Activated CD4-positive, alpha-beta T cell treated with anti-CD3 and anti-CD28 coated beads, Interleukin-2, Interleukin-6, amounts not matched to agents 100 ng/mL and 50 ng/mL, durations not matched to agents 16 hours and 8 hours (primary cell): ENCODE data around the gene MAN1C1.

ENCODE experiments used
- DNase-seq: peaks from one replicate; pipeline ENCODE4 v3.0.0-alpha.2; 2020

MAN1C1 gene

DNA sequence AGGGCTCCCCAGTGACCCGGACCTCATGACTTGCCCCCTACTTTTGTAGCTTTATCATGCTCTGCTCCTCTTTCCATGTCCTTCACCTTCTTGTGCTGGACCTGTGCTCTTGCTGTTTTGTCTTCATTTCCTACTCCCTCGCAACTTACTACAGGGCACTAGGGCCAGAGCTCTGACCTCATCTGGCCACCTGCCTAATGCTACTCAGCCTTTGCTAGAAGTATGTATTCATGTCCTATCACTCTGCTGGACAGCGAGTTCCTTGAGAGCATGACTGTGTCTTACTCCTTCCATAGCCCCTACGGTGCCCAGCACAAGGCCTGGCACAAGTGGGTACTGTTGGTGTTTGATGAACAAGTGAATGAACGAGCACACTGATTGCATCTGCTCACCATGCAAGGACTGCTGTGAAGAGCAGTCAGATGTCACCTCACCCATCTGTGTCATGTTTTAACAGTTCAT is 205.1 kb downstream of the MAN1C1 start:
- DNase-seq = no peak

DNA sequence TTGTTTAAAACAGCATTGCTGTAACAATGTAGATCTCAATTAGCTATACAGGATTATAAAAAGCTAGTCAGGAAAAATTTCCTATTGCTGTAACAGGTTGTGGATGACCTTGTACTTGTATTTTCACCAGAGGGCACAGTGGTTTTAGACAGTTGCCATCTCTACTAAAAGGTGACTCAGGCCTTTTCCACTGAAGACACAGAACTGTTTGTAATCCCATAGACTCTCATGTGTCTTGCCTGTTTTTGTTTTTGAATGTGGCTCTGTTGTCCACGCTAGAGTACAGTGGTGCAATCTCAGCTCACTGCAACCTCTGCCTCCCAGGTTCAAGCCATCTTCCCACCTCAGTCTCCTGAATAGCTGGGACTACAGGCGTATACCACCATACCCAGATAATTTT is 209.0 kb downstream of the MAN1C1 start:
- DNase-seq = no peak

DNA sequence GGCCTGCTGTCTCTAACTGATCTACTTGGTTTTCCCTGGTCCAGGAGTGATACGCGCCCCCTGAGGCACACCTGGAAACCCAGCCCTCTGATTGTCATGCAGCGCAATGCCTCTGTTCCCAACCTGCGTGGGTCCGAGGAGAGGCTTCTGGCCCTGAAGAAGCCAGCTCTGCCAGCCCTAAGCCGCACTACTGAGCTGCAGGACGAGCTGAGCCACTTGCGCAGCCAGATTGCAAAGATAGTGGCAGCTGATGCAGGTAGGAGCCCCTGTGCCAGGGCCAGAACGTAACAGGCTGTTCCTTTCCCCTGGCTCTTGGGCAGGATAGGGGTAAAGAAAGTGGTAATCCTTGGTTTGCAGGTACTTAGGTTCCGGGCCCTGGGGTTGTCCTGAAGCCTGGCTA is 210.0 kb downstream of the MAN1C1 start:
- no peak for DNase-seq

DNA sequence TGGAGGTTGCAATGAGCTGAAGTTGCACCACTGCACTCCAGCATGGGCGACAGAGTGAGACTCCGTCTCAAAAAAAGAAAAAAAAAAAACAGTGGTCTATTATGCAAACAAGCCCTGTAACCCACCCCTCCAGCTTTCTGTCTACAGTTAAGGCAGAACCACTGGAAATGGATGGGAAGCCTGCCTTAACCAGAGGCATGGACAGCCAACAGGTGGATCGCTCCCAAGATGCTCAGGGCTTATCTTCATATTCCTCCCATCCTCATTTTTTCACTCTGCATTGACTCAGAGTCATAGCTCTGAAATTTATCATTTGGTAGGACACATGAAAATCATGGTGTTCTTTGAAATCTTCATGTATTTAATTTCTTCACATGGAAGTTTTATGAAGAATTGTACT is 211.9 kb downstream of the MAN1C1 start:
- DNase-seq = no peak

DNA sequence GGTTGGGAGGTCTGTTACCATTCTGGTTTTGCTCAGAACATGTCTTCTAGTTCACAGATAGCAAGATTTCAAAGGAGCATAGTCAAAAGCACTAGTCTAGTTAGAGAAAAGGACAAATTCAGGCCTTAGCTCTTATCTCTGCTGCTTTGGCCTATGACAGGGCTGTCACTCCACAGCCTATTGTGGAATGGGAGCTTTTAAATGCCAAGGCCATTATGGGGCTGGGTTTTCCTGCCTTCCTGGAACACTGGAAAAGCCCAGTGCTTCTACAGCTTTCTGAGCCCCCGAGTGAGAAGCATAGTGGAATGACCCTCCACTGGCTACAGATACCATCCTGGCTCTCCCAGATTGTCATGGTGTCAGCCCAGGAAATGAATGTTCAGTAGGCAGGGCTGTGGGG is 212.5 kb downstream of the MAN1C1 start:
- no peak for DNase-seq

DNA sequence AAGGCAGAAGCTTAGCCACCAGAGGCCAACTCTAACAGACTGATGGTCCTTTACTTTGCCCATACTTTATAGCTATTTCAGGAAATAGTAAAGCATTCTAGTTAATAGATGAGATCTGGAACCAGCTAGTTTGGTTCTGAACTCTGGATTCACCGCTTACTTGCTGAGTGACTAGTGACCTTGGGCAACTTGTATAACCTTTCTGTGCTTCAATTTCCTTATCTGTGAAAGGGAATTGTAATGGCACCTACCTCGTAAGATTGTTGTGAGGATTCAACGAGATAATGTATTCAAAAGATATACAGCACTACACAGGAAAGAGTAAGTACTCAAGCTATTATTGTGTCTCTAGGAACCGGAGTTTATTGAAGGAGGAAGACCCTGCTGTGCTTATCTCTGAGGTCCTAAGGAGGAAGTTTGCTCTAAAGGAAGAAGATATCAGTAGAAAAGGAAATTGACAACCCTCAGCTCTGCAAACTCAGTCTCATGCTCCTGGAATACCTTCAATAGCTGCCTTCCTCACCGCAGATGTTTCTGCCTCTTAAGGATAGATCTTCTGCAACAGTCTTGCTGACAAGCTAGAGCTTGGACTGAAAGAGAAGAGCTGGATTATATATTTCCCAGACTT is 215.1 kb downstream of the MAN1C1 start:
- no peak for DNase-seq

DNA sequence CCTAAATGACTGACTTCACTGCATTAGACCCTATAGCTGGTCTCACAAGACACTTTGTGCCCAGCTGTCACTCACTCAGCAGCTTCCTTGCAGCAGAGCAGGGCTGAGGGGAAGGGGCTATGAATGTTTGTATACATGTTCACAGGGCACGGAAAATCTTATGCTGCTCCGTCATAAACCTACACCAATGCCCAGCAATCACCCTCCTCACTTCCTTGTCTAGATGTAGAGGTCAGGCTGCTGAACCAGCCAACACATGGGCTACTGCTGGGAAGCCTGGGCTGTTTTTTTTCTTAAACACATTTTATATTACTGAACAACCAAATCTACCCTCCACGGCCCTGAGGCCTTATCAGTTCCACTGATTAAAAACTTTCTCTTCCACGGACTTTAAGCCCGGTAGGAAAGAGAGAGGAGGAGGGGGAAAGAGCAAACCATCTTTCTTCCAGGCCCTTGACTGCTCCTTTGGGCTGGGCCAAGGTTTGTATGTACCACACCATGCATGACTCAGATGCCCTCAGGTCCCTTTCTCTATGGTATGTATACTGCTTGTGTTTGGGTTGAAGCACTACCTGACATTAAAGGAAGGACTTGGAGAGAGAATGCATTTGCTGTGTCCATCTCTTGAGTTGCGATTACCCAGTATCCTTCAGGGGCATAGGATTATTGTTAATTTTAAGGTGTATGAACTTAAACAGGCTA is 215.9 kb downstream of the MAN1C1 start:
- no peak for DNase-seq

DNA sequence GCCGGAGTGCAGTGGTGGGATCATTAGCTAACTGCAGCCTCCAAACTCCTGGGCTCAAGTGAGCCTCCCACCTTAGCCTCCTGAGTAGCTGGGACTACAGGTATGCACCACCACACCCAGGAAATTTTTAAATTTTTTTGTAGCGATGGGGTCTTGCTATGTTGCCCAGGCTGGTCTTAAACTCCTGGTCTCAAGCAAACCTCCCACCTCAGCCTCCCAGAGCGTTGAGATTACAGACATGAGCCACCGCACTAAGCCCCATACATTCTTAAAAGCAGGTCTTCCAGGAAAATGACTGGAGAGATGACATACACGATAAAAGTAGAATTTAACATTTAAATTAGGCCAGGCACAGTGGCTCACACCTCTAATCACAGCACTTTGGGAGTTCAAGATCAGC is 216.6 kb downstream of the MAN1C1 start:
- DNase-seq = no peak
